SK-N-SH (cell line): Measurements from ENCODE around the gene ADAMTS2. TPM values are rescaled to one million over a fixed set of nuclear protein-coding genes. Genes with fewer than 3 reads are reported as not detected.

Experiments
- CTCF ChIA-PET: fragments of 300-600, 350-600 bp; formaldehyde crosslinking; extraction: SDS; loops from one replicate; lab custom pipeline; 2021; lab: Yijun Ruan, JAX
- POLR2A ChIA-PET: fragments of 350-600 bp; sonication (Branson Sonifier 250); formaldehyde crosslinking; extraction: SDS; loops from one replicate; lab custom pipeline; 2020; ENCODE audit warnings: antibody characterized with exemption, inconsistent platforms; lab: Yijun Ruan, JAX
- DNase-seq: peaks from one replicate; pipeline ENCODE4 v3.0.0; 2012
- H2AFZ ChIP-seq: fragments of 200-600 bp; sonication (generic); 2 replicates; pipeline ENCODE4 v1.8.1; 2016; ENCODE audit warnings: antibody characterized with exemption, mild to moderate bottlenecking, low read depth
- H3F3A ChIP-seq: fragments of 200-600 bp; sonication (generic); replicated peaks from 2 replicates; pipeline ENCODE3; 2016; ENCODE audit warnings: antibody characterized with exemption, mild to moderate bottlenecking; ENCODE audit not compliant: insufficient read depth
- H3K27ac ChIP-seq, 2 experiments: fragments of 200-500 bp in 1 of 2; fragments of 200-600 bp in 1 of 2; sonication (Bioruptor generic) in 1 of 2; sonication (generic), shearing (Covaris generic) in 1 of 2; 2 replicates each; pipeline versions ENCODE4 v1.5.1 to v1.6.1; 2014 to 2016; ENCODE audit warnings: low read depth in 2 of 2, inconsistent platforms in 1 of 2, low read length in 1 of 2, mild to moderate bottlenecking in 1 of 2, mixed read lengths in 1 of 2
- H3K27me3 ChIP-seq: fragments of 200-600 bp; sonication (generic), shearing (Covaris generic); 2 replicates; pipeline ENCODE4 v1.6.1; 2016; ENCODE audit warnings: mixed run types; ENCODE audit not compliant: insufficient read depth
- H3K36me3 ChIP-seq, 2 experiments: fragments of 200-500 bp in 1 of 2; fragments of 200-600 bp in 1 of 2; sonication (Bioruptor generic) in 1 of 2; sonication (generic) in 1 of 2; replicated peaks in 1 of 2; 2 replicates each; pipeline versions ENCODE3 to v1.5.1; 2014 to 2016; ENCODE audit warnings: low read length in 1 of 2, mild to moderate bottlenecking in 1 of 2; ENCODE audit not compliant: insufficient read depth in 2 of 2, control insufficient read depth in 1 of 2
- H3K4me1 ChIP-seq, 2 experiments: fragments of 200-500 bp in 1 of 2; fragments of 200-600 bp in 1 of 2; sonication (Bioruptor generic) in 1 of 2; sonication (generic), shearing (Covaris generic) in 1 of 2; 2 replicates each; pipeline versions ENCODE4 v1.5.1 to v1.6.1; 2014 to 2016; ENCODE audit warnings: low read depth in 1 of 2, low read length in 1 of 2, mixed run types in 1 of 2; ENCODE audit not compliant: insufficient read depth in 2 of 2, control insufficient read depth in 1 of 2
- H3K4me2 ChIP-seq: fragments of 200-600 bp; sonication (generic), shearing (Covaris generic); 2 replicates; pipeline ENCODE4 v1.6.1; 2017; ENCODE audit warnings: mixed run types
- H3K4me3 ChIP-seq, 2 experiments: fragments of 200-500 bp in 1 of 2; fragments of 200-600 bp in 1 of 2; sonication (Bioruptor generic) in 1 of 2; sonication (generic), shearing (Covaris generic) in 1 of 2; 2 replicates each; pipeline versions ENCODE4 v1.5.1 to v1.8.1; 2014 to 2016; ENCODE audit warnings: low read depth in 2 of 2, inconsistent platforms in 1 of 2, low read length in 1 of 2, mild to moderate bottlenecking in 1 of 2, mixed read lengths in 1 of 2, moderate library complexity in 1 of 2
- H3K79me2 ChIP-seq: fragments of 200-600 bp; sonication (generic); 2 replicates; pipeline ENCODE4 v1.8.1; 2017; ENCODE audit warnings: mild to moderate bottlenecking; ENCODE audit not compliant: insufficient read depth
- H3K9ac ChIP-seq: fragments of 200-600 bp; sonication (generic); 2 replicates; pipeline ENCODE4 v1.6.1; 2017; ENCODE audit warnings: mixed run types
- H3K9me2 ChIP-seq: fragments of 200-600 bp; sonication (generic); 2 replicates; pipeline ENCODE4 v1.6.1; 2017; ENCODE audit warnings: mixed run types
- H3K9me3 ChIP-seq: fragments of 200-600 bp; sonication (generic); 2 replicates; pipeline ENCODE4 v1.6.1; 2017; ENCODE audit warnings: mixed run types, mild to moderate bottlenecking, moderate library complexity
- H4K20me1 ChIP-seq: fragments of 200-600 bp; sonication (generic); 2 replicates; pipeline ENCODE4 v1.6.1; 2017; ENCODE audit warnings: mild to moderate bottlenecking, mixed run types; ENCODE audit not compliant: insufficient read depth
- ELF1 ChIP-seq: IDR thresholded peaks from 2 replicates; pipeline ENCODE4 v1.4.0; 2012
- EP300 ChIP-seq, 2 experiments: IDR thresholded peaks; 2 replicates each; pipeline versions ENCODE4 v1.4.0 to v1.6.1; 2012; ENCODE audit warnings: borderline replicate concordance in 1 of 2, low read depth in 1 of 2, low read length in 1 of 2
- EZH2phosphoT487 ChIP-seq: fragments of 200-600 bp; sonication (generic); IDR thresholded peaks from 2 replicates; pipeline ENCODE4 v1.6.1; 2017; ENCODE audit warnings: low read depth, mixed run types, mild to moderate bottlenecking, antibody characterized with exemption, moderate library complexity, borderline replicate concordance
- GABPA ChIP-seq: IDR thresholded peaks from 2 replicates; pipeline ENCODE4 v1.4.0; 2012; ENCODE audit warnings: low read depth, mild to moderate bottlenecking
- MEF2A ChIP-seq: IDR thresholded peaks from 2 replicates; pipeline ENCODE4 v1.4.0; 2012; ENCODE audit warnings: low read depth, borderline replicate concordance
- NFIC ChIP-seq: IDR thresholded peaks from 2 replicates; pipeline ENCODE4 v1.4.0; 2012; ENCODE audit warnings: borderline replicate concordance
- NRF1 ChIP-seq: IDR thresholded peaks from 2 replicates; pipeline ENCODE4 v1.6.1; 2012; ENCODE audit warnings: low read depth, mild to moderate bottlenecking, low read length
- RAD21 ChIP-seq: IDR thresholded peaks from 2 replicates; pipeline ENCODE4 v1.6.1; 2012; ENCODE audit warnings: mild to moderate bottlenecking, low read length
- RFX5 ChIP-seq: IDR thresholded peaks from 2 replicates; pipeline ENCODE4 v1.6.1; 2012; ENCODE audit warnings: mild to moderate bottlenecking, improper control_type of control experiment, low read length
- RXRA ChIP-seq: IDR thresholded peaks from 2 replicates; pipeline ENCODE4 v1.4.0; 2012; ENCODE audit warnings: low read depth, mild to moderate bottlenecking, borderline replicate concordance
- SMC3 ChIP-seq: IDR thresholded peaks from 2 replicates; pipeline ENCODE4 v1.6.1; 2012; ENCODE audit warnings: low read depth, low read length, improper control_type of control experiment
- TCF12 ChIP-seq: IDR thresholded peaks from 2 replicates; pipeline ENCODE4 v1.4.0; 2012
- WGBS: methylation state at CpG from one replicate; pipeline ENCODE4 v1.1.6; 2017; ENCODE audit warnings: low lambda C conversion rate; 5-methylcytosine and 5-hydroxymethylcytosine counted together
- polyA plus RNA-seq, 3 experiments: library from polyadenylated mRNA; depleted of rRNA; stranded (reverse); fragments of >200 nt; gene quantifications; 2 replicates each; pipeline ENCODE4 v1.2.3, GENCODE V29; 2012
- TF ChIP-seq, protein P1 (sequence below): fragments of 150-350 bp; IDR thresholded peaks from 2 replicates; pipeline ENCODE4 v1.6.1; 2016; ENCODE audit warnings: mild to moderate bottlenecking, low read depth, low read length
- TF ChIP-seq, protein P2 (sequence below): fragments of 150-350 bp; IDR thresholded peaks from 2 replicates; pipeline ENCODE4 v1.6.1; 2017; ENCODE audit warnings: antibody characterized with exemption, low read length, low read depth, borderline replicate concordance

Gene ADAMTS2
- polyA plus RNA-seq, 1 of the 3 experiments (the other 2 are of a cell fraction) = 0.12 TPM

DNA sequence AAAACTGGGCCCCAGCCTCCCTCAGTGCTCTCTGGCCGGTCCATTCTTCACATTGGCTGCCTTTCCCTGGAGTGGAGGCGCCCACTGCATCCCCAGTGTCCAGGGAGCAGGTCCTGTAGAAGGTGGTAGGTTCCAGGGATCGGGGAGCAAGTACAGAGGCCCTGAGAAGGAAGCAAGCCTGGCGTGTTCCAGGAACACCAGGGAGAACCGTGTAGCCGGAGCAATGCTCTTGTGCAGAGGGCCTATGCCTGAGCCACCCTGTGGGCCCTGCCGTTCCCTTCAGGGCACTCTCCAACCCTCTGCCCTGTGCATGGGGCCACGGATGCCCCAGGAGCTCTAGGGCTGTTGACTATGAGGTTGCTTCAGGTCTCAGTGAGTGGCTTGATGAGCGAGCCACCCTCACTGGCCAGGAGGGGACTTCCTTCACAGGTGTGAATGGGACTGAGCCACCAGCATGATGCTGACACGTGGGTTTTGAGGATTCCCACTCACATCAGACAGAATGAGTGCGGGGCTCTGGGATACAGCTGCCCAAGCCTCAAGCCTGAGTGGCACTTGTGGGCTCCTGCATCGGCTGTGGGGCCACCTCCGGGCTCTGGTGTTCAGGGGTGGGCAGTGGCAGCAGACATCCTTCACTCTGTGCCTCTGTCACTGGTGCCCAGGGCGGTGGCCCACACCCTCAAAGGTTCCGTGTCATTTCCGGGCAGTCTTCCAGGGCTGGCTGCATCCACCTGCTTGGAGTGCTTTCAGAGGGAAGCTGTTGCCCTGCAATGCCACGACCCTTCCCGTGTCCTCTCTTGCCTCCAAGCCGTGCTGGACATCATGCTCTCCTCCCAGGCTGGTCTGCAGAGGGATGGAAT lies 54.4 kb downstream of the ADAMTS2 start:
- H3K4me1 ChIP-seq = peaks cover 0 to 90% of the 10 kb centered on the region in 2 experiments; a peak in 2 of 4 replicates
- H4K20me1 ChIP-seq = no peaks in the 10 kb centered on the region
- H3K4me3 ChIP-seq = no peak overlapping the region
- 45% methylated on average over 15 of the region's 19 CpGs for WGBS
- POLR2A ChIA-PET = interaction anchor here (1.0 kb wide), 1 partner anchor 41 kb away, joined by 4 read pairs; no protein-coding TSS in a partner anchor
- CTCF ChIA-PET = interaction anchor here (0.6 to 1.9 kb wide), 2 partner anchors 14 to 969 kb away, joined by 3 to 6 read pairs; no protein-coding TSS in a partner anchor
- no peaks in the 10 kb centered on the region for H3K9me3 ChIP-seq
- H3K27me3 ChIP-seq = no peaks in the 10 kb centered on the region
- H3K4me2 ChIP-seq = no peak overlapping the region
- DNase-seq = no peak
- no peaks in the 10 kb centered on the region for H3F3A ChIP-seq
- H3K9ac ChIP-seq = no peak overlapping the region
- H3K27ac ChIP-seq = peak overlapping the region in 1 of 2 experiments; percentile 97; a peak in 1 of 4 replicates
- H2AFZ ChIP-seq = no peak overlapping the region
- no peaks in the 10 kb centered on the region for H3K79me2 ChIP-seq
- no peak for TF ChIP-seq RXRA
- TF ChIP-seq NFIC = no peak
- TF ChIP-seq, protein P1, sequence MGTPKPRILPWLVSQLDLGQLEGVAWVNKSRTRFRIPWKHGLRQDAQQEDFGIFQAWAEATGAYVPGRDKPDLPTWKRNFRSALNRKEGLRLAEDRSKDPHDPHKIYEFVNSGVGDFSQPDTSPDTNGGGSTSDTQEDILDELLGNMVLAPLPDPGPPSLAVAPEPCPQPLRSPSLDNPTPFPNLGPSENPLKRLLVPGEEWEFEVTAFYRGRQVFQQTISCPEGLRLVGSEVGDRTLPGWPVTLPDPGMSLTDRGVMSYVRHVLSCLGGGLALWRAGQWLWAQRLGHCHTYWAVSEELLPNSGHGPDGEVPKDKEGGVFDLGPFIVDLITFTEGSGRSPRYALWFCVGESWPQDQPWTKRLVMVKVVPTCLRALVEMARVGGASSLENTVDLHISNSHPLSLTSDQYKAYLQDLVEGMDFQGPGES = no peak
- TF ChIP-seq, protein P2, sequence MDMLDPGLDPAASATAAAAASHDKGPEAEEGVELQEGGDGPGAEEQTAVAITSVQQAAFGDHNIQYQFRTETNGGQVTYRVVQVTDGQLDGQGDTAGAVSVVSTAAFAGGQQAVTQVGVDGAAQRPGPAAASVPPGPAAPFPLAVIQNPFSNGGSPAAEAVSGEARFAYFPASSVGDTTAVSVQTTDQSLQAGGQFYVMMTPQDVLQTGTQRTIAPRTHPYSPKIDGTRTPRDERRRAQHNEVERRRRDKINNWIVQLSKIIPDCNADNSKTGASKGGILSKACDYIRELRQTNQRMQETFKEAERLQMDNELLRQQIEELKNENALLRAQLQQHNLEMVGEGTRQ = no peak
- TF ChIP-seq RFX5 = no peak
- no peak for TF ChIP-seq ELF1
- no peak for TF ChIP-seq SMC3
- H3K9me2 ChIP-seq = no peaks in the 10 kb centered on the region
- H3K36me3 ChIP-seq = no peaks in the 10 kb centered on the region

DNA sequence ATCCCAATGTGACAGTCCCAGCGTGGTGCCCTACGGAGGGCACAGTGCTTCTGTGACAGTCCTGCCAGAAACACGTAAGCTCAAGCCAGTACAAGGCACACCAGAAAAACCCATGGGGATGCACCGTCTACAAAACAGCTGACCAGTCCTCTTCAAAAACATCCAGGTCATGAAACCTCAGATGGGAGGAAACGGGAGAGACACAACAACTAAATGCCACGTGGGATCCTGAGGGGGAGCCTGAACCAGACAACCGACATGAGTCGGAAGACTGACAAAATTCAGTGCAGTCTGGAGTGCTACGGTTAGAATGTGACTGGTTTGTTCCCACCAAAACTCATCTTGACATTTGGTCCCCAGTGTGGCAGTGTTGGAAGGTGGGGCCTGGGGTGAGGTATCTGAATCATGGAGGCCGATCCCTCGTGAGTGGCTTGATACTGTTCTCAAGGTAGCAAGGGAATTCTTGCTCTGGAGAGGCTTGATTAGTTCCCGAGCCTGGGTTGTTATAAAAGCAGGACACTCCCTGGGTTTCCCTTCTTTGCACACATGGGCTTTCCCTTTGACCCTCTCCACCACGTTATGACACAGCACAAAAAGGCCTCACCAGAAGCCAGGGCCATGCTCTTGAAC lies 55.4 kb downstream of the ADAMTS2 start:
- Histone ChIP-seq H3K9me3 (no peaks in the 10 kb centered on the region), H3F3A (no peaks in the 10 kb centered on the region), H3K4me3 (no peak overlapping the region), H3K79me2 (no peaks in the 10 kb centered on the region), H3K36me3 (no peaks in the 10 kb centered on the region), H3K9me2 (no peaks in the 10 kb centered on the region), H3K27ac (peak overlapping the region in 1 of 2 experiments; percentile 97; a peak in 2 of 4 replicates), H2AFZ (no peak overlapping the region), H3K4me2 (no peak overlapping the region), H4K20me1 (no peaks in the 10 kb centered on the region), H3K9ac (no peak overlapping the region), H3K27me3 (no peaks in the 10 kb centered on the region), H3K4me1 (peaks cover 0 to 86% of the 10 kb centered on the region in 2 experiments; a peak in 2 of 4 replicates)
- ChIA-PET POLR2A (no interaction called here), CTCF (interaction anchor here (0.6 to 1.8 kb wide), 2 partner anchors 29 to 968 kb away, joined by 3 to 5 read pairs; no protein-coding TSS in a partner anchor)
- no peak for DNase-seq
- WGBS = 40% methylated on average over 9 of the region's 13 CpGs
- TF ChIP-seq NFIC (no peak), NRF1 (no peak), RAD21 (no peak), MEF2A (no peak), SMC3 (no peak), GABPA (no peak), TCF12 (no peak), EP300 (IDR thresholded peaks at IDR 0.05; ENCODE audit: borderline replicate concordance in 1 of 2, low read depth in 1 of 2, low read length in 1 of 2) (no peak), EZH2phosphoT487 (no peak)
- TF ChIP-seq, protein P1 = no peak
